HepG2 (cell line): ENCODE results near the gene FHIT.

Experiments used
- CREB1 ChIP-seq, 2 experiments: fragments of 450-650 bp in 1 of 2; IDR thresholded peaks; 2 replicates each; pipeline ENCODE4 v1.6.1; 2016 to 2017; ENCODE audit warnings: control low read depth in 1 of 2, mild to moderate bottlenecking in 1 of 2, missing compliant biosample characterization in 1 of 2, missing genetic modification characterization in 1 of 2
- EZH2 ChIP-seq: conservative IDR thresholded peaks from 2 replicates; pipeline ENCODE4 v1.6.1; 2012; ENCODE audit warnings: mild to moderate bottlenecking, low read depth, low read length, moderate library complexity
- POLR2A ChIP-seq, 2 experiments: IDR thresholded peaks; 2 replicates each; pipeline ENCODE4 v1.6.1; 2011; ENCODE audit warnings: low read depth in 2 of 2, low read length in 2 of 2, mild to moderate bottlenecking in 1 of 2, moderate library complexity in 1 of 2; ENCODE audit not compliant: insufficient read depth in 1 of 2
- SMAD3 ChIP-seq: sonication (generic); formaldehyde crosslinking; IDR thresholded peaks from 2 replicates; pipeline ENCODE4 v1.4.0; 2020; ENCODE audit warnings: missing genetic modification reagents

GRCh38 chr3:60973321-60973720 is 277.9 kb downstream of the FHIT start:
- TF ChIP-seq SMAD3 (CRISPR knock-in tag) (no peak), POLR2A (IDR thresholded peaks at IDR 0.05; ENCODE audit: insufficient read depth in 1 of 2, low read depth in 2 of 2, low read length in 2 of 2) (no peak), CREB1 (IDR thresholded peaks at IDR 0.05) (no peak), CREB1 (CRISPR knock-in tag; IDR thresholded peaks at IDR 0.05) (no peak), EZH2 (no peak)
